ENCODE data around the gene C9orf85. TPM values are rescaled to one million over a fixed set of nuclear protein-coding genes. Genes with fewer than 3 reads are reported as not detected.

Gene C9orf85
- total and polyA plus RNA-seq, 2 of the 8 experiments (the other 6 are each of a cell fraction or from before 2014, with no cell fraction given) = 6.3 to 14.5 TPM

DNA sequence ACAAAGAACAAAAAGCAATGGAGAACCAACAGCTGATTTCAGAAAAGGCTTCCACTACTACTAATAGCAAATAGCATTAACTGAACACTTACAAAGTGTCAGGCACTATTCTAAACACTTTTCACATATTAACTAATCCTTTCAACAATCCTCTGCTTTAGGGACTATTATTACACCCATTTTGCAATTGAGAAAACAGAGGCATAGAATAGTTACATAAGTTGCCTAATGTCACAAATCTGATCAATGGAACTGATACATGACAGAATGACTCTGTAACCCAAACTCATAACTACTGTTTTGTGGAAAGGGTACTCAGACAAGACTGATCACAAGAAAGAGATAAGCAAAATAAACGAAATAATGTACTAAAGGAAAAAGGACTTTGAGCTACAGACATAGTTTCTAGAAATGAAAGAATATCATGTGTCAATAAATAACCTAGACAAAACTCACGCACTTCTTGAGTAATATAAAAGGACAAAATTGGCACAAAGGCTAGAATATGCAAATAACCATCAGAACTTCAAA lies 31.7 kb upstream of the C9orf85 start:
- H3K18ac ChIP-seq (ENCODE audit: extremely low read depth, low read length) = no peak overlapping the region
- WGBS, 2 experiments (ENCODE audit: extremely low coverage in 1 of 2, insufficient coverage in 1 of 2, insufficient read length in 1 of 2, insufficient replicate concordance in 2 of 2, low coverage in 1 of 2, low lambda C conversion rate in 2 of 2, missing lambda C conversion rate in 1 of 2) = 93% methylated on average over 2 of the region's 2 CpGs; no CpG with 5 or more reads in 1 of the 2 experiments
- no peak overlapping the region for H3K4me2 ChIP-seq (ENCODE audit: insufficient read depth in 1 of 2, low read depth in 2 of 2, low read length in 2 of 2)
- no peak overlapping the region for H3K9ac ChIP-seq (replicated peaks in 1 of 4; ENCODE audit: extremely low read depth in 1 of 4, low read depth in 3 of 4, low read length in 3 of 4)
- no peaks in the 10 kb centered on the region for H3K79me1 ChIP-seq (ENCODE audit: low read depth, low read length)
- no peak overlapping the region for H4K91ac ChIP-seq (replicated peaks; ENCODE audit: insufficient read length, low read length)
- no peak overlapping the region for H3K14ac ChIP-seq (ENCODE audit: insufficient read length)
- no peak overlapping the region for H3K4ac ChIP-seq (replicated peaks; ENCODE audit: insufficient read length, low read depth, low read length)
- no peak overlapping the region for H2BK5ac ChIP-seq (ENCODE audit: low read depth, low read length)
- no peak overlapping the region for H2BK120ac ChIP-seq (replicated peaks; ENCODE audit: low read depth, low read length)
- H3K4me3 ChIP-seq (ENCODE audit: extremely low read depth in 1 of 4, insufficient read depth in 2 of 4, low read depth in 3 of 4, low read length in 4 of 4) = no peak overlapping the region
- H3K79me2 ChIP-seq (ENCODE audit: control insufficient read depth in 1 of 2, insufficient read depth in 2 of 2, low read length in 2 of 2) = peaks cover 25 to 99% of the 10 kb centered on the region in 2 experiments; a peak in 3 of 4 replicates
- no peak overlapping the region for H3K27ac ChIP-seq (ENCODE audit: low read depth, low read length)
- 0 out of 4 replicates have a peak, but pooled peaks cover 0 to 5% of the 10 kb centered on the region in 2 experiments for H3K9me3 ChIP-seq (ENCODE audit: insufficient read depth in 2 of 2, low read depth in 1 of 2, low read length in 1 of 2)
- DNase-seq (ENCODE audit: low read depth in 1 of 2, low spot score in 2 of 2) (no peak), FAIRE-seq (no peak)
- no peaks in the 10 kb centered on the region; a peak in 2 of 7 replicates for H3K4me1 ChIP-seq (replicated peaks in 1 of 4; ENCODE audit: control insufficient read depth in 3 of 4, insufficient read depth in 4 of 4, low read length in 3 of 4)
- H3K36me3 ChIP-seq (ENCODE audit: control insufficient read depth in 2 of 4, insufficient read depth in 4 of 4, low read length in 3 of 4) = peaks cover 0 to 9% (median 2%) of the 10 kb centered on the region in 4 experiments; a peak in 4 of 8 replicates
- no peaks in the 10 kb centered on the region for H3K23me2 ChIP-seq (ENCODE audit: low read depth, low read length)
- peaks cover 13 to 16% of the 10 kb centered on the region in 2 experiments for H4K20me1 ChIP-seq (replicated peaks in 1 of 2; ENCODE audit: control insufficient read depth in 1 of 2, insufficient read depth in 2 of 2, low read length in 2 of 2)
- no peak overlapping the region for H2AK5ac ChIP-seq (ENCODE audit: low read depth, low read length)
- POLR2A ChIA-PET (ENCODE audit: partially characterized antibody) = interaction anchor here (1.5 kb wide), 1 partner anchor 17 kb away, joined by 3 read pairs; no protein-coding TSS in a partner anchor
- H3K27me3 ChIP-seq (replicated peaks in 1 of 4; ENCODE audit: control insufficient read depth in 3 of 4, extremely low read depth in 1 of 4, insufficient read depth in 3 of 4, low read length in 3 of 4) = no peaks in the 10 kb centered on the region
- CTCF ChIA-PET (ENCODE audit: partially characterized antibody) = no interaction called here
- no peak overlapping the region for H2AFZ ChIP-seq (ENCODE audit: low read length)
- H2BK20ac ChIP-seq (ENCODE audit: low read length) = no peak overlapping the region
- no peak overlapping the region for H4K8ac ChIP-seq (ENCODE audit: extremely low read depth, insufficient read depth, low read length)
- H2BK12ac ChIP-seq (ENCODE audit: low read depth, low read length) = no peak overlapping the region
- no peak overlapping the region for H3K23ac ChIP-seq (ENCODE audit: insufficient read length)
- H4K5ac ChIP-seq (ENCODE audit: insufficient read length, low read depth, low read length) = no peak overlapping the region
- H3K56ac ChIP-seq (replicated peaks; ENCODE audit: insufficient read length, low read depth, low read length) = no peak overlapping the region
- no peak overlapping the region for H2BK15ac ChIP-seq (ENCODE audit: low read length)
